Activated naive CD8-positive, alpha-beta T cell treated with anti-CD3 and anti-CD28 coated beads, Interleukin-2, amount 10 ng/mL, durations not matched to agents 7 days and 5 days (primary cell): Measurements from ENCODE around the gene MRPS11. TPM values are rescaled to one million over a fixed set of nuclear protein-coding genes. Genes with fewer than 3 reads are reported as not detected.
"Not testable (repeated sequence)": the region's sequence is repeated elsewhere in the genome, so short reads cannot be mapped to it uniquely, and the experiment has no call there.

Source experiments
- ATAC-seq: fragments of 150-1000 bp; cut with Tn5 transposase; one replicate; pipeline ENCODE4 v1.10.0; 2021; ENCODE audit warnings: low read depth, moderate library complexity
- POLR2A ChIA-PET: fragments of 350-600 bp; sonication (Branson Sonifier 250); formaldehyde crosslinking; loops from one replicate; lab custom pipeline; 2021; ENCODE audit warnings: antibody characterized with exemption; lab: Charles Lee
- DNase-seq: peaks from one replicate; pipeline ENCODE4 v3.0.0; 2021
- H3K27ac Mint-ChIP-seq: one replicate; pipeline ENCODE4 v1.8.0; 2022; ENCODE audit warnings: mild to moderate bottlenecking, mixed read lengths
- H3K27me3 Mint-ChIP-seq: one replicate; pipeline ENCODE4 v1.8.0; 2022; ENCODE audit warnings: mild to moderate bottlenecking, moderate library complexity, mixed read lengths
- H3K36me3 Mint-ChIP-seq: one replicate; pipeline ENCODE4 v1.8.0; 2021; ENCODE audit warnings: mild to moderate bottlenecking, mixed read lengths
- H3K4me1 Mint-ChIP-seq: one replicate; pipeline ENCODE4 v1.8.0; 2021; ENCODE audit warnings: mixed read lengths
- H3K4me3 Mint-ChIP-seq: one replicate; pipeline ENCODE4 v1.8.0; 2022; ENCODE audit warnings: mild to moderate bottlenecking, moderate library complexity, mixed read lengths
- H3K9me3 Mint-ChIP-seq: one replicate; pipeline ENCODE4 v1.8.0; 2021; ENCODE audit warnings: mixed read lengths
- total RNA-seq, 2 experiments: library from RNA; stranded (reverse); gene quantifications; one replicate each; pipeline ENCODE4 v1.2.3, GENCODE V29; 2021

MRPS11 gene
- total RNA-seq, 2 experiments from 2014 or later, result 54.9 to 55.7 TPM

DNA sequence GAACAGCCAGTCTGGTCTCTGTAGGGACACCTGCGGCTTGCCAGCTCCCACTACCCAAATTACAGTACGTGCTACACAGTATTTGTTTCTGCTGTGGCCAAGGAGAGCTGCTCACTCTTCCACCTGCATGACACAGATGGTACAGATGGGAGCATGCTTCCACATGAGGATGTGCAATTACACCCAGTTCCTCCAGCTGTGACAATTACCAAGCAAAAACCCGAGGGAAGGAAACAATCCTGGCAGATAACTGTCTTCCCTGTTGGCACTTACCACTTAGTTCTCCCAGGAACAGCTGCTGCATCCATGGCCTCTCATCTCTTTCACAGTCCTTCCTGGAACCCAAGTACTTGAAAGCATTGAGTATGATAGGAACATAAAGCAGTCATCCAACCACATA lies 44.6 kb downstream of the MRPS11 start:
- no peaks in the 10 kb centered on the region for H3K27me3 Mint-ChIP-seq
- H3K9me3 Mint-ChIP-seq, result no peaks in the 10 kb centered on the region
- peaks cover 8% of the 10 kb centered on the region for H3K4me1 Mint-ChIP-seq
- DNase-seq (no peak), ATAC-seq (no peak)
- no peak overlapping the region for H3K4me3 Mint-ChIP-seq
- POLR2A ChIA-PET, result no interaction called here
- peaks cover 15% of the 10 kb centered on the region for H3K36me3 Mint-ChIP-seq
- no peak overlapping the region for H3K27ac Mint-ChIP-seq

GRCh38 chr15:88512601-88513000 lies 45.1 kb downstream of the MRPS11 start:
- no peak for DNase-seq
- Mint-ChIP-seq H3K9me3 (no peaks in the 10 kb centered on the region), H3K27me3 (no peaks in the 10 kb centered on the region), H3K4me1 (peaks cover 8% of the 10 kb centered on the region), H3K27ac (no peak overlapping the region), H3K36me3 (peaks cover 13% of the 10 kb centered on the region), H3K4me3 (no peak overlapping the region)
- ATAC-seq, result no peak
- POLR2A ChIA-PET, result no interaction called here

DNA sequence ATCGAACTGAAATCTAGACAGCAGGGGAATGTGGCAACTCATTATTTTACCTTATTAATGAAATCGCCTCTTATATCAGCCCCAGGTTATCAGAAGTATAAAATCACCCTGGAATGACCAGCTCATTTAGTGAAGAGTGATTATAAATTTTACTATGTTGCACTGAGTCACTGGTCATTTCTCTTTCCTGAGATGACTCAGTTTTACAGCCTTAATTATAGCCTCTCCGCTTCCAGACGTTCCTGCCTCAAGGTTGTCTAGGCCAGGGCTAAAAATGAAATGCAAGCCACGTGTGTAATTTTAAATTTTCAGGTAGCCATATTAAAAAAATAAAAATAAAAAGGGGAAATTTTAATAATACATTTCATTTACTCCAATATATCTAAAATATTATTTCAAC lies 45.7 kb downstream of the MRPS11 start:
- no peak for ATAC-seq
- peaks cover 13% of the 10 kb centered on the region for H3K36me3 Mint-ChIP-seq
- no peaks in the 10 kb centered on the region for H3K27me3 Mint-ChIP-seq
- no peaks in the 10 kb centered on the region for H3K9me3 Mint-ChIP-seq
- no peak overlapping the region for H3K4me3 Mint-ChIP-seq
- H3K4me1 Mint-ChIP-seq, result peaks cover 8% of the 10 kb centered on the region
- no peak overlapping the region for H3K27ac Mint-ChIP-seq
- POLR2A ChIA-PET, result no interaction called here
- DNase-seq, result no peak

- no peak overlapping the region for H3K4me3 Mint-ChIP-seq
- DNase-seq (no peak), ATAC-seq (no peak)
- POLR2A ChIA-PET, result no interaction called here
- H3K27ac Mint-ChIP-seq, result no peak overlapping the region
- no peaks in the 10 kb centered on the region for H3K4me1 Mint-ChIP-seq
- H3K36me3 Mint-ChIP-seq, result no peaks in the 10 kb centered on the region
- H3K9me3 Mint-ChIP-seq, result no peaks in the 10 kb centered on the region
- H3K27me3 Mint-ChIP-seq, result no peaks in the 10 kb centered on the region
Measured at GRCh38 chr15:88518903-88519302, 51.4 kb downstream of the MRPS11 start.

DNA sequence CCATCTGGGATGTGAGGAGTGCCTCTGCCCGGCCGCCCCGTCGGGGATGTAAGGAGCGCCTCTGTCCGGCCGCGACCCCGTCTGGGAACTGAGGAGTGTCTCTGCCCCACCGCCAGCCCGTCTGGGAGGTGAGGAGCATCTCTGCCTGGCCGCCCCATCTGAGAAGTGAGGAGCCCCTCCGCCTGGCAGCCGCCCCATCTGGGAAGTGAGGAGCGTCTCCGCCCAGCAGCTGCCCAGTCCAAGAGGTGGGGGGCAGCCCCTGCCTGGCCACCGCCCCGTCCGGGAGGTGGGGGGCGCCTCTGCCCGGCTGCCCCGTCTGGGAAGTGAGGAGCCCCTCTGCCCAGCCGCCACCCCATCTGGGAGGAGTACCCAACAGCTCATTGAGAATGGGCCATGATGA lies 56.6 kb downstream of the MRPS11 start:
- H3K4me1 Mint-ChIP-seq, H3K36me3 Mint-ChIP-seq, H3K9me3 Mint-ChIP-seq, H3K27ac Mint-ChIP-seq, H3K27me3 Mint-ChIP-seq, DNase-seq, H3K4me3 Mint-ChIP-seq, ATAC-seq, POLR2A ChIA-PET: not testable (repeated sequence)

DNA sequence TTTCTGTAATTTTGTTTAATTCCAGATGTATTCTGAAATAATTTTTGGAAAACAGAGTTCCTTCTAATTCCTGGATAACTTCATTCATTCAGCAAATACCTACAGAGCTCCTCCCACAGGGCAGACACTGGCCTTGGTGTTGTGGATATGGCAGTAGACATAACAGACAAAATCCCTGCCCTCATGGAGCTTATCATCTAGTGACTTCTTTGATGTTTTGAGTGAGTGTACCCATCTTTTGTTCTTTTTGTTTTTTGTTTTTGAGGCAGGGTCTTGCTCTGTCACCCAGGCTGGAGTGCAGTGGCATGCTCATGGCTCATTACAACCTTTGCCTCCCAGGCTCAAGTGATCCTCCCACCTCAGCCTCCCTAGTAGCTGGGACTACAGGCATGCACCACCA lies 57.9 kb downstream of the MRPS11 start:
- Mint-ChIP-seq H3K4me3 (no peak overlapping the region), H3K4me1 (no peaks in the 10 kb centered on the region), H3K27me3 (no peaks in the 10 kb centered on the region), H3K36me3 (peaks cover 19% of the 10 kb centered on the region), H3K9me3 (no peaks in the 10 kb centered on the region), H3K27ac (no peak overlapping the region)
- ATAC-seq (no peak), DNase-seq (no peak)
- POLR2A ChIA-PET, result no interaction called here

- no peaks in the 10 kb centered on the region for H3K27me3 Mint-ChIP-seq
- peaks cover 24% of the 10 kb centered on the region for H3K36me3 Mint-ChIP-seq
- ATAC-seq, result no peak
- H3K4me1 Mint-ChIP-seq, result no peaks in the 10 kb centered on the region
- no peak overlapping the region for H3K27ac Mint-ChIP-seq
- H3K9me3 Mint-ChIP-seq, result no peaks in the 10 kb centered on the region
- DNase-seq, result no peak
- POLR2A ChIA-PET, result no interaction called here
- H3K4me3 Mint-ChIP-seq, result no peak overlapping the region
Measured at GRCh38 chr15:88526247-88526879, 58.9 kb downstream of the MRPS11 start.

DNA sequence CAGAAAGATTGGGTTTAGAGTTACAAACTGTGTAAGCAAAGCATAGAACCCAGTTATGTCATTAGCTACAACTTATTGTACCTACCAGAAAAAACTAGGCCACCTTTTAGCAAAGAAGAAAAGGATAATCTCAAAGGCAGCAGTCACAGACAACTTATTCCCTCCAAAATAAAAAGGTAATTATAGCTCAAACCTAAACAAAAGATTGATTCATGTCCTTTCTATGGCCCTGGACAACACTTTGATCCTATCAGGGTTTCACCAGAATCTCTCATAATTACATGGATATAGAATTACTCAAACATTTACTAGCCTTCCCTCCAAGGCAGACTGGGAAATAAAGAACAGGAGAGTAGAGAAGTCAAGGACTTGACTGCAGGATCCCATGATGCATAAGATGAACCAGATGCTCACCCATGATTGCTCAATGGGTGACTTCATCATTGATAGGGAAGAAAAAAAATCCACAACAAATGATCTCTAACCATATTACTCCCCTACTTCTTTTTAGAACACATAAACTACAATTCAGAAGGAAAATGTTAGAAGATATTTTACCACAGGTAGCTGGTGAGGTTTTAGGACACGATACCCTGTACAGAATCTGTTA lies 61.6 kb downstream of the MRPS11 start:
- Mint-ChIP-seq H3K4me3 (no peak overlapping the region), H3K9me3 (peaks cover 4% of the 10 kb centered on the region), H3K36me3 (peaks cover 26% of the 10 kb centered on the region), H3K27ac (no peak overlapping the region), H3K4me1 (no peaks in the 10 kb centered on the region), H3K27me3 (no peaks in the 10 kb centered on the region)
- POLR2A ChIA-PET, result no interaction called here
- no peak for DNase-seq
- ATAC-seq, result no peak

Other genes starting within 250 kb of the MRPS11 start
- gene NTRK3, start 211.0 kb upstream of the MRPS11 start, total RNA-seq, result not detected
- gene MRPL46, start 320 bp upstream of the MRPS11 start, total RNA-seq, result 10 to 100 TPM; 28.4 to 29.2 TPM
- gene DET1, start 79.0 kb downstream of the MRPS11 start, total RNA-seq, result 1 to 10 TPM; 4.4 to 4.8 TPM
- gene AEN, start 153.6 kb downstream of the MRPS11 start, total RNA-seq, result 10 to 100 TPM; 38.2 to 42.5 TPM
- gene ISG20, start 171.3 kb downstream of the MRPS11 start, total RNA-seq, result 100 to 1,000 TPM; 209 to 215 TPM